H1 (cell line): ENCODE data around the gene CXCL11. TPM values are rescaled to one million over a fixed set of nuclear protein-coding genes. Genes with fewer than 3 reads are reported as not detected.

Source experiments
- CTCF ChIA-PET: fragments of 300-600 bp; sonication (Branson Sonifier 250); formaldehyde crosslinking; loops from one replicate; lab custom pipeline; 2021; ENCODE audit not compliant: partially characterized antibody; lab: Charles Lee
- POLR2A ChIA-PET: fragments of 300-600 bp; sonication (Branson Sonifier 250); formaldehyde crosslinking; loops from one replicate; lab custom pipeline; 2021; ENCODE audit warnings: inconsistent platforms; ENCODE audit not compliant: partially characterized antibody; lab: Charles Lee
- DNase-seq, 2 experiments: peaks; one replicate each; pipeline versions ENCODE4 v3.0.0 to v3.0.0-alpha.2; 2010 to 2022; ENCODE audit warnings: low spot score in 2 of 2, low read depth in 1 of 2, mixed read lengths in 1 of 2
- FAIRE-seq: peaks from 2 replicates; lab custom pipeline; 2011; peaks lifted over from hg19 to GRCh38; lab: Jason Lieb, UNC
- H2AFZ ChIP-seq: 2 replicates; pipeline ENCODE4 v1.8.1; 2012; ENCODE audit warnings: low read length, inconsistent platforms
- H2AK5ac ChIP-seq: 2 replicates; pipeline ENCODE4 v1.6.1; 2013; ENCODE audit warnings: low read depth, low read length
- H2BK120ac ChIP-seq: replicated peaks from 2 replicates; pipeline ENCODE3; 2013; ENCODE audit warnings: low read depth, low read length, inconsistent platforms
- H2BK12ac ChIP-seq: 2 replicates; pipeline ENCODE4 v1.6.1; 2013; ENCODE audit warnings: low read depth, low read length
- H2BK15ac ChIP-seq: 2 replicates; pipeline ENCODE4 v1.6.1; 2013; ENCODE audit warnings: low read length
- H2BK20ac ChIP-seq: 2 replicates; pipeline ENCODE4 v1.6.1; 2013; ENCODE audit warnings: low read length
- H2BK5ac ChIP-seq: 2 replicates; pipeline ENCODE4 v1.6.1; 2013; ENCODE audit warnings: low read depth, low read length
- H3K14ac ChIP-seq: 2 replicates; pipeline ENCODE4 v1.6.1; 2013; ENCODE audit warnings: inconsistent platforms; ENCODE audit not compliant: insufficient read length
- H3K18ac ChIP-seq: 2 replicates; pipeline ENCODE4 v1.6.1; 2013; ENCODE audit warnings: low read length; ENCODE audit errors: extremely low read depth
- H3K23ac ChIP-seq: 2 replicates; pipeline ENCODE4 v1.6.1; 2013; ENCODE audit warnings: inconsistent platforms; ENCODE audit not compliant: insufficient read length
- H3K23me2 ChIP-seq: 2 replicates; pipeline ENCODE4 v1.6.1; 2013; ENCODE audit warnings: low read depth, low read length
- H3K27ac ChIP-seq: 2 replicates; pipeline ENCODE4 v1.6.1; 2011; ENCODE audit warnings: low read depth, low read length, inconsistent platforms
- H3K27me3 ChIP-seq, 4 experiments: replicated peaks in 1 of 4; 1 replicate in 1 of 4; 2 replicates in 3 of 4; pipeline versions ENCODE4 v1.6.1 to v1.8.1; 2011 to 2013; ENCODE audit warnings: low read length in 3 of 4, mild to moderate bottlenecking in 3 of 4, inconsistent platforms in 2 of 4, mixed read lengths in 2 of 4, moderate library complexity in 1 of 4; ENCODE audit not compliant: control insufficient read depth in 3 of 4, insufficient read depth in 3 of 4; ENCODE audit errors: extremely low read depth in 1 of 4
- H3K36me3 ChIP-seq, 4 experiments: 2 replicates each; pipeline versions ENCODE4 v1.6.1 to v1.8.1; 2011 to 2013; ENCODE audit warnings: mild to moderate bottlenecking in 4 of 4, low read length in 3 of 4, moderate library complexity in 2 of 4, control low read depth in 1 of 4, inconsistent platforms in 1 of 4; ENCODE audit not compliant: insufficient read depth in 4 of 4, control insufficient read depth in 2 of 4
- H3K4ac ChIP-seq: replicated peaks from 2 replicates; pipeline ENCODE3; 2013; ENCODE audit warnings: low read length, low read depth, mixed read lengths, inconsistent platforms; ENCODE audit not compliant: insufficient read length
- H3K4me1 ChIP-seq, 4 experiments: replicated peaks in 1 of 4; 1 replicate in 1 of 4; 2 replicates in 3 of 4; pipeline versions ENCODE4 v1.6.1 to v1.8.1; 2011 to 2013; ENCODE audit warnings: low read length in 3 of 4, inconsistent platforms in 2 of 4, mixed read lengths in 1 of 4; ENCODE audit not compliant: insufficient read depth in 4 of 4, control insufficient read depth in 3 of 4
- H3K4me2 ChIP-seq, 2 experiments: 2 replicates each; pipeline versions ENCODE4 v1.6.1 to v1.8.1; 2011 to 2013; ENCODE audit warnings: low read depth in 2 of 2, low read length in 2 of 2, control low read depth in 1 of 2, inconsistent platforms in 1 of 2, mild to moderate bottlenecking in 1 of 2; ENCODE audit not compliant: insufficient read depth in 1 of 2
- H3K4me3 ChIP-seq, 4 experiments: fragments of 200-600, 300-600 bp in 1 of 4; sonication (generic), shearing (Covaris generic), sonication (Bioruptor Twin) in 1 of 4; 2 replicates each; pipeline versions ENCODE4 v1.5.1 to v1.8.1; 2011 to 2016; ENCODE audit warnings: low read length in 4 of 4, low read depth in 3 of 4, control low read depth in 2 of 4, inconsistent platforms in 2 of 4, mild to moderate bottlenecking in 2 of 4, mixed read lengths in 1 of 4, moderate library complexity in 1 of 4; ENCODE audit not compliant: insufficient read depth in 2 of 4; ENCODE audit errors: extremely low read depth in 1 of 4
- H3K56ac ChIP-seq: replicated peaks from 2 replicates; pipeline ENCODE3; 2013; ENCODE audit warnings: low read depth, mild to moderate bottlenecking, mixed read lengths, low read length, inconsistent platforms; ENCODE audit not compliant: insufficient read length
- H3K79me1 ChIP-seq: 2 replicates; pipeline ENCODE4 v1.6.1; 2013; ENCODE audit warnings: low read depth, low read length, control low read depth
- H3K79me2 ChIP-seq, 2 experiments: 2 replicates each; pipeline versions ENCODE4 v1.6.1 to v1.8.1; 2012 to 2013; ENCODE audit warnings: low read length in 2 of 2, mild to moderate bottlenecking in 2 of 2, inconsistent platforms in 1 of 2; ENCODE audit not compliant: insufficient read depth in 2 of 2, control insufficient read depth in 1 of 2
- H3K9ac ChIP-seq, 4 experiments: replicated peaks in 1 of 4; 1 replicate in 1 of 4; 2 replicates in 3 of 4; pipeline versions ENCODE4 v1.6.1 to v1.8.1; 2011 to 2013; ENCODE audit warnings: low read depth in 3 of 4, low read length in 3 of 4, control low read depth in 2 of 4, mild to moderate bottlenecking in 2 of 4, moderate library complexity in 2 of 4, inconsistent platforms in 1 of 4; ENCODE audit errors: extremely low read depth in 1 of 4
- H3K9me3 ChIP-seq, 2 experiments: 2 replicates each; pipeline versions ENCODE4 v1.6.1 to v1.8.1; 2012 to 2013; ENCODE audit warnings: mild to moderate bottlenecking in 2 of 2, moderate library complexity in 2 of 2, control low read depth in 1 of 2, inconsistent platforms in 1 of 2, low read depth in 1 of 2, low read length in 1 of 2, mixed read lengths in 1 of 2; ENCODE audit not compliant: insufficient read depth in 2 of 2
- H4K20me1 ChIP-seq, 2 experiments: replicated peaks in 1 of 2; 2 replicates each; pipeline versions ENCODE3 to v1.8.1; 2011 to 2013; ENCODE audit warnings: inconsistent platforms in 2 of 2, low read length in 2 of 2, mild to moderate bottlenecking in 1 of 2; ENCODE audit not compliant: insufficient read depth in 2 of 2, control insufficient read depth in 1 of 2
- H4K5ac ChIP-seq: 2 replicates; pipeline ENCODE4 v1.6.1; 2013; ENCODE audit warnings: low read length, low read depth, mixed read lengths, inconsistent platforms; ENCODE audit not compliant: insufficient read length
- H4K8ac ChIP-seq: 2 replicates; pipeline ENCODE4 v1.8.0; 2013; ENCODE audit warnings: mild to moderate bottlenecking, moderate library complexity, low read length, inconsistent platforms; ENCODE audit not compliant: insufficient read depth; ENCODE audit errors: extremely low read depth
- H4K91ac ChIP-seq: replicated peaks from 2 replicates; pipeline ENCODE3; 2013; ENCODE audit warnings: low read length, mixed read lengths, inconsistent platforms; ENCODE audit not compliant: insufficient read length
- ASH2L ChIP-seq: fragments of 200-600, 300-600 bp; sonication (generic); IDR thresholded peaks from one replicate; pipeline ENCODE4 v1.7.1; 2017; ENCODE audit warnings: low read length
- ATF3 ChIP-seq: IDR thresholded peaks from 2 replicates; pipeline ENCODE4 v1.6.1; 2011; ENCODE audit warnings: low read depth, mild to moderate bottlenecking, low read length; ENCODE audit not compliant: insufficient read depth
- E2F6 ChIP-seq: IDR thresholded peaks from 2 replicates; pipeline ENCODE4 v1.6.1; 2012; ENCODE audit warnings: inconsistent platforms
- POU5F1 ChIP-seq: IDR thresholded peaks from 2 replicates; pipeline ENCODE4 v1.6.1; 2011; ENCODE audit warnings: low read depth, mild to moderate bottlenecking, low read length, moderate library complexity
- WGBS, 2 experiments: shearing (Covaris generic) in 1 of 2; methylation state at CpG; one replicate each; pipeline versions ENCODE4 v1.1.6 to v1.1.7; 2013 to 2015; ENCODE audit warnings: low lambda C conversion rate in 2 of 2, mixed read lengths in 2 of 2, inconsistent platforms in 1 of 2, low coverage in 1 of 2, missing lambda C conversion rate in 1 of 2; ENCODE audit not compliant: insufficient replicate concordance in 2 of 2, insufficient coverage in 1 of 2, insufficient read length in 1 of 2; ENCODE audit errors: extremely low coverage in 1 of 2, missing lambda C conversion rate in 1 of 2; 5-methylcytosine and 5-hydroxymethylcytosine counted together
- polyA plus RNA-seq, 7 experiments: library from polyadenylated mRNA; depleted of rRNA in 3 of 7; stranded (reverse) in 5 of 7; unstranded in 2 of 7; fragments of >200 nt in 5 of 7; fragments of 200-250 nt in 2 of 7; gene quantifications; 1 replicate in 5 of 7; 2 replicates in 1 of 7; 4 replicates in 1 of 7; pipeline versions ENCODE4 v1.2.1 to v1.2.3, GENCODE V29; 2011 to 2013; ENCODE audit warnings: missing spikeins in 2 of 7, mixed read lengths in 2 of 7
- total RNA-seq: library from RNA; stranded (reverse); fragmentation: NEBNext Ultra II Directional; extraction: Animal tissue kit (Norgen Biotek cat#: 25700); gene quantifications from 2 replicates; pipeline ENCODE4 v1.2.1, GENCODE V29; 2021

Gene CXCL11
- total and polyA plus RNA-seq, 2 of the 8 experiments (the other 6 are each of a cell fraction or from before 2014, with no cell fraction given): 0.18 TPM; not detected in 1

GRCh38 chr4:76011700-76012387, 24.0 kb downstream of the CXCL11 start:
- no peak overlapping the region for H3K56ac ChIP-seq
- no peak overlapping the region for H4K8ac ChIP-seq
- 56% methylated on average over 13 of the region's 13 CpGs; no CpG with 5 or more reads in 1 of the 2 experiments for WGBS, 2 experiments
- H3K79me1 ChIP-seq: no peaks in the 10 kb centered on the region
- no peaks in the 10 kb centered on the region; the same call in 1 of the 2 replicates for H3K23me2 ChIP-seq
- no peak overlapping the region; the same call in 1 of the 2 replicates for H2BK20ac ChIP-seq
- no peak overlapping the region for H3K14ac ChIP-seq
- TF ChIP-seq E2F6 (0 out of 2 replicates have a peak, but pooled peaks have one; percentile 3), ASH2L (peak; percentile 29), POU5F1 (no peak), ATF3 (no peak)
- TF ChIP-seq, all 59 proteins: peak for 2
- H3K4me1 ChIP-seq: peaks cover 0 to 7% (median 3%) of the 10 kb centered on the region in 4 experiments; a peak in 5 of 7 replicates
- no peaks in the 10 kb centered on the region for H3K79me2 ChIP-seq
- no peak overlapping the region for H3K23ac ChIP-seq
- no peak overlapping the region for H3K4me3 ChIP-seq
- CTCF ChIA-PET: interaction anchor here (1.2 to 1.4 kb wide), 2 partner anchors 16 to 55 kb away, joined by 3 read pairs; no protein-coding TSS in a partner anchor
- DNase-seq (peak in 1 of 2 experiments; percentile 49), FAIRE-seq (peak; percentile 75)
- no peak overlapping the region for H3K27ac ChIP-seq
- H2BK15ac ChIP-seq: no peak overlapping the region
- no peak overlapping the region for H3K9ac ChIP-seq
- H4K5ac ChIP-seq: no peak overlapping the region
- H4K91ac ChIP-seq: no peak overlapping the region
- H3K18ac ChIP-seq: no peak overlapping the region; the same call in 1 of the 2 replicates
- H3K36me3 ChIP-seq: no peaks in the 10 kb centered on the region
- H2BK5ac ChIP-seq: no peak overlapping the region
- H2AFZ ChIP-seq: peak overlapping the region; percentile 90
- H3K4ac ChIP-seq: no peak overlapping the region
- H3K9me3 ChIP-seq: no peaks in the 10 kb centered on the region
- no peak overlapping the region for H2BK120ac ChIP-seq
- H2BK12ac ChIP-seq: no peak overlapping the region
- H4K20me1 ChIP-seq: no peaks in the 10 kb centered on the region
- POLR2A ChIA-PET: interaction anchor here (1.0 kb wide), 1 partner anchor 113 kb away, joined by 4 read pairs; no protein-coding TSS in a partner anchor
- no peaks in the 10 kb centered on the region; a peak in 1 of 7 replicates for H3K27me3 ChIP-seq
- no peak overlapping the region for H2AK5ac ChIP-seq
- 0 out of 4 replicates have a peak overlapping the region, but pooled peaks of 1 of the 2 experiments have one; percentile 16 for H3K4me2 ChIP-seq
